ENCODE data around the gene KYNU. TPM values are rescaled to one million over a fixed set of nuclear protein-coding genes. Genes with fewer than 3 reads are reported as not detected.
"Not testable (repeated sequence)": the region's sequence is repeated elsewhere in the genome, so short reads cannot be mapped to it uniquely, and the experiment has no call there.

Gene KYNU
- total RNA-seq, 1 donor from 2014 or later, result 1.3 TPM

- H3K4me3 ChIP-seq (ENCODE audit: low read depth, low read length), result no peak overlapping the region
- no peak for DNase-seq (ENCODE audit: low read depth)
- no peak for TF ChIP-seq CTCF (conservative IDR thresholded peaks at IDR 0.05; ENCODE audit: low read depth, low read length)
These were observed 210.9 kb downstream of the KYNU start for GRCh38 chr2:143088388-143088787.

GRCh38 chr2:143089520-143089919, 212.1 kb downstream of the KYNU start:
- not testable (repeated sequence) for H3K4me3 ChIP-seq (ENCODE audit: low read depth, low read length); DNase-seq (ENCODE audit: low read depth)

All from epithelial cell of proximal tubule (primary cell).